Lung (tissue), 12 donors: ENCODE results near the gene SLC2A10. TPM values are rescaled to one million over a fixed set of nuclear protein-coding genes. Genes with fewer than 3 reads are reported as not detected.

Experiments used
- ATAC-seq: fragments of 200-7000 bp; cut with Tn5 transposase; one replicate; pipeline ENCODE4 v1.9.1; 2020; ENCODE audit warnings: moderate number of reproducible peaks; ENCODE audit not compliant: insufficient read depth, low FRiP score
- DNase-seq, 3 donors: peaks; one replicate each; pipeline ENCODE4 v3.0.0-alpha.2; 2013 to 2017
- H3K27ac ChIP-seq, 2 donors: one replicate each; pipeline ENCODE4 v1.5.1; 2013; ENCODE audit warnings: mild to moderate bottlenecking in 2 of 2, moderate library complexity in 2 of 2, control low read depth in 1 of 2, inconsistent platforms in 1 of 2, low read depth in 1 of 2, low read length in 1 of 2
- H3K27me3 ChIP-seq, 3 donors: one replicate each; pipeline ENCODE4 v1.5.1; 2013; ENCODE audit warnings: low read length in 2 of 3; ENCODE audit not compliant: control insufficient read depth in 3 of 3, insufficient read depth in 3 of 3
- H3K36me3 ChIP-seq, 4 donors: one replicate each; pipeline ENCODE4 v1.5.1; 2013; ENCODE audit warnings: low read length in 4 of 4, mild to moderate bottlenecking in 1 of 4, moderate library complexity in 1 of 4; ENCODE audit not compliant: control insufficient read depth in 4 of 4, insufficient read depth in 4 of 4
- H3K4me1 ChIP-seq, 5 donors: one replicate each; pipeline ENCODE4 v1.5.1; 2013; ENCODE audit warnings: low read length in 5 of 5, mild to moderate bottlenecking in 2 of 5, moderate library complexity in 1 of 5; ENCODE audit not compliant: control insufficient read depth in 5 of 5, insufficient read depth in 5 of 5
- H3K4me3 ChIP-seq: one replicate; pipeline ENCODE4 v1.5.1; 2013; ENCODE audit warnings: mild to moderate bottlenecking, control low read depth, moderate library complexity
- H3K9ac ChIP-seq, 2 donors: one replicate each; pipeline ENCODE4 v1.5.1; 2013; ENCODE audit warnings: low read length in 2 of 2, control low read depth in 1 of 2; ENCODE audit not compliant: insufficient read depth in 1 of 2
- H3K9me3 ChIP-seq, 4 donors: one replicate each; pipeline ENCODE4 v1.5.1; 2013; ENCODE audit warnings: low read length in 3 of 4, mild to moderate bottlenecking in 1 of 4, moderate library complexity in 1 of 4; ENCODE audit not compliant: control insufficient read depth in 4 of 4, insufficient read depth in 3 of 4
- WGBS, 2 donors: extraction: QIAGEN DNeasy Blood & Tissue Kit; methylation state at CpG; one replicate each; pipeline ENCODE4 v1.1.7; 2013; 5-methylcytosine and 5-hydroxymethylcytosine counted together
- polyA plus RNA-seq, 2 donors: library from polyadenylated mRNA; stranded (reverse); fragments of 200-250 nt; gene quantifications; one replicate each; pipeline ENCODE4 v1.2.1, GENCODE V29; 2013
- total RNA-seq, 2 donors: library from RNA; depleted of rRNA in 1 of 2; stranded (reverse); fragments of >200 nt in 1 of 2; gene quantifications; one replicate each; pipeline ENCODE4 v1.2.1, GENCODE V29; 2014 to 2021
- TF ChIP-seq, protein P1 (sequence below): IDR thresholded peaks from 2 replicates; pipeline ENCODE4 v1.5.1; 2012; ENCODE audit warnings: mild to moderate bottlenecking; ENCODE audit errors: control extremely low read depth, extremely low read depth
- donor health status: control.
- donor health status: control.
- donor health status: Bipolar disorder and iron deficiency.
- donor health status: healthy.
- donor health status: DM: yes; HTN: yes; CAD: no.

SLC2A10 gene
- total and polyA plus RNA-seq, 4 donors, result 7.4 to 20.6 (median 12.1) TPM

DNA sequence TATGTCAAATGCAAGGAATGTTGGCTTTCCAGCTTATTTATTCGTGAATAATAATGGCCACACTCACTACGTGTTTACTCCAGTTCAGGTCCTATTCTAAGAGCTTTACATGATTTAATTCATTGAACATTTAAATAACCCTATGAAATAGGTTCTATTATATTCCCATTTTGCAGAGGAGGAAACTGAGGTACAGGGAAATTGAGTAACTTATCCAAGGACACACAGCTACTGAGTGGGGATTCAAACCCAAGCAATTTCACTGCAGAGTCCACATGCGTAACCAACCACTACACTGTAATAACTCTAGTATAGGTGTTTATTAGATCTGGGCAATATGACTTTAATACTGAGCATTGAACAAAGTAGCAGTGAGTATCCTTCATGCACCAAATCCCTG lies 45.9 kb upstream of the SLC2A10 start:
- no peak for ATAC-seq
- Histone ChIP-seq H3K27me3 (no peaks in the 10 kb centered on the region), H3K9ac (no peak overlapping the region), H3K4me1 (peaks cover 0 to 2% (median 0%) of the 10 kb centered on the region in 5 donors), H3K27ac (no peak overlapping the region), H3K9me3 (peaks cover 0 to 6% (median 0%) of the 10 kb centered on the region in 4 donors), H3K4me3 (no peak overlapping the region), H3K36me3 (peaks cover 0 to 3% (median 1%) of the 10 kb centered on the region in 4 donors)
- DNase-seq, result no peak
- 97 to 98% methylated on average over 3 of the region's 3 CpGs for WGBS, 2 donors
- TF ChIP-seq, protein P1, sequence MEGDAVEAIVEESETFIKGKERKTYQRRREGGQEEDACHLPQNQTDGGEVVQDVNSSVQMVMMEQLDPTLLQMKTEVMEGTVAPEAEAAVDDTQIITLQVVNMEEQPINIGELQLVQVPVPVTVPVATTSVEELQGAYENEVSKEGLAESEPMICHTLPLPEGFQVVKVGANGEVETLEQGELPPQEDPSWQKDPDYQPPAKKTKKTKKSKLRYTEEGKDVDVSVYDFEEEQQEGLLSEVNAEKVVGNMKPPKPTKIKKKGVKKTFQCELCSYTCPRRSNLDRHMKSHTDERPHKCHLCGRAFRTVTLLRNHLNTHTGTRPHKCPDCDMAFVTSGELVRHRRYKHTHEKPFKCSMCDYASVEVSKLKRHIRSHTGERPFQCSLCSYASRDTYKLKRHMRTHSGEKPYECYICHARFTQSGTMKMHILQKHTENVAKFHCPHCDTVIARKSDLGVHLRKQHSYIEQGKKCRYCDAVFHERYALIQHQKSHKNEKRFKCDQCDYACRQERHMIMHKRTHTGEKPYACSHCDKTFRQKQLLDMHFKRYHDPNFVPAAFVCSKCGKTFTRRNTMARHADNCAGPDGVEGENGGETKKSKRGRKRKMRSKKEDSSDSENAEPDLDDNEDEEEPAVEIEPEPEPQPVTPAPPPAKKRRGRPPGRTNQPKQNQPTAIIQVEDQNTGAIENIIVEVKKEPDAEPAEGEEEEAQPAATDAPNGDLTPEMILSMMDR, result no peak

DNA sequence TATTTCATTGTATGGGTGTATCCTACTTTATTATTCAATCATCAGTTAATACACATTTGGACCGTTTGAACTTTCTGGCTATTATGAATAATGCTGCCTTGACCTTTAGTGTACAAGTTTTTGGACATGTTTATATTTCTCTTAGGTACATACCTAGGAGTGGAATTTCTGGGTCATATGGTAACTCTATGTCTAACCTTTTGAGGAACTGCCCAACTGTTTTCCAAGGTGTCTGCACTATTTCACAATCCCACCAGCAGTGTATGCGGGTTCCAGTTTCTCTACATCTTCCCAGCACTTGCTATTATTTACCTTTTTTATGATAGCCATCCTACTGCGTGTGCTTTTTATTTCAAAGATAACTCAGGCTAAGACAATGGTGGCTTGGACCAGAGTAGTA lies 43.8 kb upstream of the SLC2A10 start:
- H3K9me3 ChIP-seq, result peaks cover 2 to 5% (median 3%) of the 10 kb centered on the region in 4 donors
- no peak overlapping the region for H3K9ac ChIP-seq
- H3K27ac ChIP-seq, result no peak overlapping the region
- H3K36me3 ChIP-seq, result peaks cover 0 to 6% (median 1%) of the 10 kb centered on the region in 4 donors
- no peaks in the 10 kb centered on the region for H3K27me3 ChIP-seq
- no peak overlapping the region for H3K4me3 ChIP-seq
- ATAC-seq (no peak), DNase-seq (no peak)
- TF ChIP-seq, protein P1, result no peak
- peaks cover 0 to 2% (median 0%) of the 10 kb centered on the region in 5 donors for H3K4me1 ChIP-seq
- 81% methylated on average over 3 of the region's 3 CpGs for WGBS, 2 donors

DNA sequence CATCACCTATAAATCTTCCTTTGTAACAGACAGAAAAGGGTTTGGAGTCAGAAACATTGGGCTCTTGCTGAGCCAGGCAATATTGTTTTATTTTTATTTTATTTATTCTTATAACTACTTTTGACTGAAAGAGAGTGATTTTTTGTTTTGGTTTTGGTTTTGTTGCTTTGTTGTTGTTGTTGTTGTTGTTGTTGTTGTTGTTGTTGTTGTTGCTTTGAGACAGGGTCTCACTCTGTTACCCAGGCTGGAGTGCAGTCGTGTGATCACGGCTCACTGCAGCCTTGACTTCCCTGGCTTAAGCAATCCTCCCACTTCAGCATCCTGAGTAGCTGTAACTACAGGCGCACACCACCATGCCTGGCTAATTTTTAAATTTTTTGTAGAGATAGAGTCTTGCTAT lies 43.1 kb upstream of the SLC2A10 start:
- Histone ChIP-seq H3K4me3 (no peak overlapping the region), H3K4me1 (peaks cover 0 to 5% (median 0%) of the 10 kb centered on the region in 5 donors), H3K27ac (no peak overlapping the region), H3K36me3 (peaks cover 0 to 6% (median 0%) of the 10 kb centered on the region in 4 donors), H3K9ac (no peak overlapping the region), H3K27me3 (no peaks in the 10 kb centered on the region), H3K9me3 (peaks cover 2 to 5% (median 3%) of the 10 kb centered on the region in 4 donors)
- WGBS, 2 donors, result 93 to 96% methylated on average over 3 of the region's 3 CpGs
- DNase-seq (no peak), ATAC-seq (no peak)
- TF ChIP-seq, protein P1, result no peak
